Endothelial cell of umbilical vein (primary cell): ENCODE results near the gene C5orf58.

Experiments used
- CTCF ChIP-seq, 2 donors: IDR thresholded peaks; 1 replicate in 1 of 2; 2 replicates in 1 of 2; pipeline ENCODE4 v1.5.1; 2011; ENCODE audit warnings: low read length in 2 of 2, mild to moderate bottlenecking in 2 of 2, moderate library complexity in 2 of 2, control low read depth in 1 of 2, inconsistent platforms in 1 of 2, low read depth in 1 of 2; ENCODE audit not compliant: insufficient read depth in 1 of 2; ENCODE audit errors: extremely low read depth in 1 of 2
- EZH2 ChIP-seq: IDR thresholded peaks from 2 replicates; pipeline ENCODE4 v1.6.1; 2012; ENCODE audit warnings: borderline replicate concordance, low read depth, mild to moderate bottlenecking, moderate library complexity, low read length, inconsistent platforms; ENCODE audit not compliant: severe bottlenecking
- POLR2A ChIP-seq: IDR thresholded peaks from 2 replicates; pipeline ENCODE4 v1.6.1; 2012; ENCODE audit warnings: low read depth, mild to moderate bottlenecking, control low read depth, low read length
- POLR2AphosphoS5 ChIP-seq: IDR thresholded peaks from 2 replicates; pipeline ENCODE4 v1.6.1; 2012; ENCODE audit warnings: low read depth, mild to moderate bottlenecking, control low read depth, low read length, moderate library complexity; ENCODE audit not compliant: insufficient read depth

GRCh38 chr5:170269579-170269978 is 36.8 kb downstream of the C5orf58 start:
- no peak for TF ChIP-seq POLR2A
- TF ChIP-seq CTCF (IDR thresholded peaks at IDR 0.05; ENCODE audit: extremely low read depth in 1 of 2, insufficient read depth in 1 of 2, low read depth in 1 of 2, low read length in 2 of 2) = no peak
- no peak for TF ChIP-seq POLR2AphosphoS5
- no peak for TF ChIP-seq EZH2
